SK-N-SH treated with all-trans-retinoic acid at 6 μM for 48 hours (cell line): Measurements from ENCODE around the gene SLC10A2.

Source experiments
- BACH2 ChIP-seq: fragments of 250-450 bp; sonication (Bioruptor Pico); IDR thresholded peaks from 2 replicates; pipeline ENCODE4 v1.9.0; 2021; ENCODE audit warnings: mild to moderate bottlenecking, borderline replicate concordance
- CSRNP3 ChIP-seq: fragments of 250-450 bp; sonication (Bioruptor Pico); IDR thresholded peaks from 2 replicates; pipeline ENCODE4 v1.5.1; 2021; ENCODE audit warnings: mild to moderate bottlenecking, moderate library complexity
- OSR1 ChIP-seq: fragments of 250-450 bp; sonication (Bioruptor Pico); IDR thresholded peaks from 2 replicates; pipeline ENCODE4 v1.8.0; 2022; ENCODE audit warnings: moderate library complexity, mild to moderate bottlenecking, inconsistent platforms
- PATZ1 ChIP-seq: fragments of 250-450 bp; sonication (Bioruptor Pico); IDR thresholded peaks from 2 replicates; pipeline ENCODE4 v1.8.0; 2020; ENCODE audit warnings: mild to moderate bottlenecking, moderate library complexity, borderline replicate concordance
- RARB ChIP-seq: fragments of 250-450 bp; sonication (Bioruptor Pico); IDR thresholded peaks from 2 replicates; pipeline ENCODE4 v1.8.0; 2021; ENCODE audit warnings: mild to moderate bottlenecking, moderate library complexity
- SNAI2 ChIP-seq: fragments of 250-450 bp; sonication (Bioruptor Pico); IDR thresholded peaks from 2 replicates; pipeline ENCODE4 v1.5.0; 2020; ENCODE audit warnings: mild to moderate bottlenecking, moderate library complexity
- TOX ChIP-seq: fragments of 250-450 bp; sonication (Bioruptor Pico); IDR thresholded peaks from 2 replicates; pipeline ENCODE4 v1.8.0; 2021; ENCODE audit warnings: mild to moderate bottlenecking, moderate library complexity, borderline replicate concordance
- ZC3H10 ChIP-seq: fragments of 250-450 bp; sonication (Bioruptor Pico); IDR thresholded peaks from 2 replicates; pipeline ENCODE4 v1.5.1; 2021; ENCODE audit warnings: mild to moderate bottlenecking, moderate library complexity
- ZFP30 ChIP-seq: fragments of 450-650 bp; formaldehyde crosslinking; IDR thresholded peaks from 2 replicates; pipeline ENCODE4 v1.5.0; 2022; ENCODE audit warnings: mild to moderate bottlenecking, moderate library complexity
- ZNF565 ChIP-seq: fragments of 450-650 bp; formaldehyde crosslinking; conservative IDR thresholded peaks from 2 replicates; pipeline ENCODE4 v1.5.0; 2020; ENCODE audit warnings: low read depth, mild to moderate bottlenecking, moderate library complexity
- ZNF70 ChIP-seq: fragments of 450-650 bp; formaldehyde crosslinking; IDR thresholded peaks from 2 replicates; pipeline ENCODE4 v1.5.0; 2020; ENCODE audit warnings: mild to moderate bottlenecking, moderate library complexity
- ZNF8 ChIP-seq: fragments of 450-650 bp; formaldehyde crosslinking; IDR thresholded peaks from 2 replicates; pipeline ENCODE4 v1.5.0; 2020; ENCODE audit warnings: mild to moderate bottlenecking, moderate library complexity
- TF ChIP-seq, protein P1 (sequence below): fragments of 250-450 bp; sonication (Bioruptor Pico); IDR thresholded peaks from 2 replicates; pipeline ENCODE4 v1.5.1; 2020; ENCODE audit warnings: low read depth, mild to moderate bottlenecking, moderate library complexity
- TF ChIP-seq, protein P2 (sequence below): fragments of 250-450 bp; sonication (Bioruptor Pico); IDR thresholded peaks from 2 replicates; pipeline ENCODE4 v1.8.0; 2021; ENCODE audit warnings: low read depth, mild to moderate bottlenecking, moderate library complexity, borderline replicate concordance

- TF ChIP-seq PATZ1 (CRISPR knock-in tag) (no peak), ZC3H10 (CRISPR knock-in tag) (no peak), ZFP30 (CRISPR knock-in tag) (no peak), ZNF565 (no peak), ZNF8 (no peak), ZNF70 (CRISPR knock-in tag) (no peak), CSRNP3 (CRISPR knock-in tag) (no peak), OSR1 (CRISPR knock-in tag) (no peak), BACH2 (CRISPR knock-in tag) (no peak), SNAI2 (CRISPR knock-in tag) (no peak), TOX (CRISPR knock-in tag) (no peak), RARB (no peak)
- TF ChIP-seq, protein P1, sequence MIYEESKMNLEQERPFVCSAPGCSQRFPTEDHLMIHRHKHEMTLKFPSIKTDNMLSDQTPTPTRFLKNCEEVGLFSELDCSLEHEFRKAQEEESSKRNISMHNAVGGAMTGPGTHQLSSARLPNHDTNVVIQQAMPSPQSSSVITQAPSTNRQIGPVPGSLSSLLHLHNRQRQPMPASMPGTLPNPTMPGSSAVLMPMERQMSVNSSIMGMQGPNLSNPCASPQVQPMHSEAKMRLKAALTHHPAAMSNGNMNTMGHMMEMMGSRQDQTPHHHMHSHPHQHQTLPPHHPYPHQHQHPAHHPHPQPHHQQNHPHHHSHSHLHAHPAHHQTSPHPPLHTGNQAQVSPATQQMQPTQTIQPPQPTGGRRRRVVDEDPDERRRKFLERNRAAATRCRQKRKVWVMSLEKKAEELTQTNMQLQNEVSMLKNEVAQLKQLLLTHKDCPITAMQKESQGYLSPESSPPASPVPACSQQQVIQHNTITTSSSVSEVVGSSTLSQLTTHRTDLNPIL: no peak
- TF ChIP-seq, protein P2, sequence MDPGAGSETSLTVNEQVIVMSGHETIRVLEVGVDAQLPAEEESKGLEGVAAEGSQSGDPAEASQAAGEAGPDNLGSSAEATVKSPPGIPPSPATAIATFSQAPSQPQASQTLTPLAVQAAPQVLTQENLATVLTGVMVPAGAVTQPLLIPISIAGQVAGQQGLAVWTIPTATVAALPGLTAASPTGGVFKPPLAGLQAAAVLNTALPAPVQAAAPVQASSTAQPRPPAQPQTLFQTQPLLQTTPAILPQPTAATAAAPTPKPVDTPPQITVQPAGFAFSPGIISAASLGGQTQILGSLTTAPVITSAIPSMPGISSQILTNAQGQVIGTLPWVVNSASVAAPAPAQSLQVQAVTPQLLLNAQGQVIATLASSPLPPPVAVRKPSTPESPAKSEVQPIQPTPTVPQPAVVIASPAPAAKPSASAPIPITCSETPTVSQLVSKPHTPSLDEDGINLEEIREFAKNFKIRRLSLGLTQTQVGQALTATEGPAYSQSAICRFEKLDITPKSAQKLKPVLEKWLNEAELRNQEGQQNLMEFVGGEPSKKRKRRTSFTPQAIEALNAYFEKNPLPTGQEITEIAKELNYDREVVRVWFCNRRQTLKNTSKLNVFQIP (CRISPR knock-in tag): no peak
Measured at GRCh38 chr13:103067751-103068555, 1.7 kb upstream of the SLC10A2 start.
